ENCODE results near the gene DCAF12L1. TPM values are rescaled to one million over a fixed set of nuclear protein-coding genes. Genes with fewer than 3 reads are reported as not detected.

DCAF12L1 gene
- total and polyA plus RNA-seq, 9 of the 15 experiments (the other 6 are each of a cell fraction or from before 2014, with no cell fraction given) = not detected

GRCh38 chrX:126557151-126557550 lies 4.5 kb upstream of the DCAF12L1 start (continued):
- TF ChIP-seq FOXK2 (conservative IDR thresholded peaks at IDR 0.05 in 1 of 2, IDR thresholded peaks at IDR 0.05 in 1 of 2; ENCODE audit: low read depth in 2 of 2) = no peak
- TF ChIP-seq ZNF239 (CRISPR knock-in tag; IDR thresholded peaks at IDR 0.05) = no peak
- no peak for TF ChIP-seq ZBTB17 (CRISPR knock-in tag; IDR thresholded peaks at IDR 0.05)
- no peak for TF ChIP-seq NFE2 (IDR thresholded peaks at IDR 0.05; ENCODE audit: low read depth)
- no peak for TF ChIP-seq POLR2B (IDR thresholded peaks at IDR 0.05; ENCODE audit: low read depth, partially characterized antibody)
- TF ChIP-seq DMBX1 (CRISPR knock-in tag; IDR thresholded peaks at IDR 0.05; ENCODE audit: borderline replicate concordance) = no peak
- no peak for TF ChIP-seq SLC30A9 (CRISPR knock-in tag; IDR thresholded peaks at IDR 0.05)
- no peak for TF ChIP-seq NKRF (IDR thresholded peaks at IDR 0.05; ENCODE audit: borderline replicate concordance)

- Histone ChIP-seq H3K9me1 (ENCODE audit: control insufficient read depth, insufficient read depth, low read length) (no peaks in the 10 kb centered on the region), H3K36me3 (ENCODE audit: control insufficient read depth, insufficient read depth, low read length) (no peaks in the 10 kb centered on the region), H3K4me3 (no peak overlapping the region), H3K79me2 (ENCODE audit: control insufficient read depth, insufficient read depth, low read length) (no peaks in the 10 kb centered on the region), H3K4me2 (ENCODE audit: insufficient read depth, low read length) (no peak overlapping the region), H3K27ac (ENCODE audit: extremely low read depth, low read depth, low read length) (no peak overlapping the region), H3K9ac (ENCODE audit: insufficient read depth in 1 of 2, low read depth in 2 of 2, low read length in 2 of 2) (no peak overlapping the region), H3K4me1 (replicated peaks in 1 of 2; ENCODE audit: control insufficient read depth in 2 of 2, insufficient read depth in 2 of 2, low read length in 2 of 2) (no peaks in the 10 kb centered on the region), H2AFZ (ENCODE audit: low read depth, low read length) (no peak overlapping the region), H4K20me1 (replicated peaks; ENCODE audit: control insufficient read depth, insufficient read depth, low read length) (no peaks in the 10 kb centered on the region), H3K9me3 (replicated peaks; ENCODE audit: control insufficient read depth, insufficient read depth, low read depth, low read length) (no peaks in the 10 kb centered on the region), H3K27me3 (ENCODE audit: control insufficient read depth in 2 of 2, insufficient read depth in 2 of 2, low read length in 2 of 2) (no peaks in the 10 kb centered on the region)
- DNase-seq (ENCODE audit: extremely low read depth in 1 of 4, low spot score in 3 of 4) = no peak
- BruUV-seq (replicated peaks) = no TSS peak
- ATAC-seq = no peak
- 30% methylated on average over 27 of the region's 43 CpGs for WGBS (ENCODE audit: insufficient coverage, low coverage, missing lambda C conversion rate)
- in situ Hi-C loops (cut with MboI) (no loop called here), intact Hi-C loops (cut with micrococcal nuclease) (no loop called here)
- POLR2A ChIA-PET = no interaction called here
- CTCF ChIA-PET (ENCODE audit: low intra/inter-chr PET ratio) = no interaction called here
- no peak for FAIRE-seq
- TF ChIP-seq ZNF184 (CRISPR knock-in tag; IDR thresholded peaks at IDR 0.05) = no peak
- no peak for TF ChIP-seq SP1 (CRISPR knock-in tag; IDR thresholded peaks at IDR 0.05)
- TF ChIP-seq TFE3 (CRISPR knock-in tag; IDR thresholded peaks at IDR 0.05) = no peak
- no peak for TF ChIP-seq DDX20 (tag; IDR thresholded peaks at IDR 0.05; ENCODE audit: low read depth)
- TF ChIP-seq ASH1L (IDR thresholded peaks at IDR 0.05; ENCODE audit: borderline replicate concordance, low read depth, partially characterized antibody) = no peak
- TF ChIP-seq HMGXB4 (CRISPR knock-in tag; IDR thresholded peaks at IDR 0.05) = no peak
- TF ChIP-seq ZFP1 (CRISPR knock-in tag; IDR thresholded peaks at IDR 0.05) = no peak
- TF ChIP-seq CBFB (CRISPR knock-in tag; IDR thresholded peaks at IDR 0.05) = no peak
- no peak for TF ChIP-seq BHLHE40 (IDR thresholded peaks at IDR 0.05; ENCODE audit: low read length)
- no peak for TF ChIP-seq RBFOX2 (IDR thresholded peaks at IDR 0.05; ENCODE audit: low read depth, low read length)
Observed at GRCh38 chrX:126551725-126552312, 795 bp downstream of the DCAF12L1 start.
